ENCODE results near the gene CCDC112. TPM values are rescaled to one million over a fixed set of nuclear protein-coding genes. Genes with fewer than 3 reads are reported as not detected.

Gene CCDC112
- total and polyA plus RNA-seq, 2 donors (not counting 3 experiments of a cell fraction or from before 2014, with no cell fraction given): 2.4 to 9.6 TPM

- H3K4me2 ChIP-seq (ENCODE audit: insufficient read depth, low read length): no peak overlapping the region
- H2AFZ ChIP-seq (ENCODE audit: low read depth, low read length): no peak overlapping the region
- H3K9me3 ChIP-seq (replicated peaks; ENCODE audit: control insufficient read depth, insufficient read depth, low read length): no peaks in the 10 kb centered on the region
- no peaks in the 10 kb centered on the region for H4K20me1 ChIP-seq (replicated peaks; ENCODE audit: control insufficient read depth, extremely low read depth, insufficient read depth, low read length)
- CTCF ChIA-PET: interaction anchor here (1.3 kb wide), 1 partner anchor 45 kb away, joined by 3 read pairs; no protein-coding TSS in a partner anchor
- BruUV-seq (replicated peaks): no TSS peak
- no peaks in the 10 kb centered on the region for H3K27me3 ChIP-seq (ENCODE audit: control insufficient read depth in 2 of 2, insufficient read depth in 2 of 2, low read length in 2 of 2)
- H3K9ac ChIP-seq (replicated peaks; ENCODE audit: extremely low read depth, insufficient read depth, low read length): no peak overlapping the region
- no peak for TF ChIP-seq MYC (IDR thresholded peaks at IDR 0.05; ENCODE audit: low read depth, low read length)
- no peak for TF ChIP-seq POLR2AphosphoS5 (IDR thresholded peaks at IDR 0.05; ENCODE audit: insufficient read depth, low read depth, low read length)
- TF ChIP-seq, protein P1, sequence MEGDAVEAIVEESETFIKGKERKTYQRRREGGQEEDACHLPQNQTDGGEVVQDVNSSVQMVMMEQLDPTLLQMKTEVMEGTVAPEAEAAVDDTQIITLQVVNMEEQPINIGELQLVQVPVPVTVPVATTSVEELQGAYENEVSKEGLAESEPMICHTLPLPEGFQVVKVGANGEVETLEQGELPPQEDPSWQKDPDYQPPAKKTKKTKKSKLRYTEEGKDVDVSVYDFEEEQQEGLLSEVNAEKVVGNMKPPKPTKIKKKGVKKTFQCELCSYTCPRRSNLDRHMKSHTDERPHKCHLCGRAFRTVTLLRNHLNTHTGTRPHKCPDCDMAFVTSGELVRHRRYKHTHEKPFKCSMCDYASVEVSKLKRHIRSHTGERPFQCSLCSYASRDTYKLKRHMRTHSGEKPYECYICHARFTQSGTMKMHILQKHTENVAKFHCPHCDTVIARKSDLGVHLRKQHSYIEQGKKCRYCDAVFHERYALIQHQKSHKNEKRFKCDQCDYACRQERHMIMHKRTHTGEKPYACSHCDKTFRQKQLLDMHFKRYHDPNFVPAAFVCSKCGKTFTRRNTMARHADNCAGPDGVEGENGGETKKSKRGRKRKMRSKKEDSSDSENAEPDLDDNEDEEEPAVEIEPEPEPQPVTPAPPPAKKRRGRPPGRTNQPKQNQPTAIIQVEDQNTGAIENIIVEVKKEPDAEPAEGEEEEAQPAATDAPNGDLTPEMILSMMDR (IDR thresholded peaks at IDR 0.05; ENCODE audit: extremely low read depth in 1 of 2, insufficient read depth in 1 of 2, low read depth in 1 of 2, low read length in 2 of 2): no peak
- no peak for TF ChIP-seq EZH2 (IDR thresholded peaks at IDR 0.05; ENCODE audit: borderline replicate concordance, low read depth, low read length, severe bottlenecking)
- TF ChIP-seq POLR2A (IDR thresholded peaks at IDR 0.05; ENCODE audit: low read depth, low read length): no peak
- TF ChIP-seq JUN (IDR thresholded peaks at IDR 0.05; ENCODE audit: borderline replicate concordance, insufficient read depth, insufficient read length, low read depth): no peak
- TF ChIP-seq GATA2 (IDR thresholded peaks at IDR 0.05; ENCODE audit: insufficient read depth, insufficient read length, low read depth, low read length): no peak
- no peak for TF ChIP-seq FOS (IDR thresholded peaks at IDR 0.05; ENCODE audit: borderline replicate concordance, insufficient read depth, low read length)
- TF ChIP-seq, protein P2, sequence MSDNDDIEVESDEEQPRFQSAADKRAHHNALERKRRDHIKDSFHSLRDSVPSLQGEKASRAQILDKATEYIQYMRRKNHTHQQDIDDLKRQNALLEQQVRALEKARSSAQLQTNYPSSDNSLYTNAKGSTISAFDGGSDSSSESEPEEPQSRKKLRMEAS (IDR thresholded peaks at IDR 0.05; ENCODE audit: insufficient read depth, insufficient read length): no peak
- peaks cover 15% of the 10 kb centered on the region for H3K4me1 ChIP-seq (ENCODE audit: control insufficient read depth, extremely low read depth, insufficient read depth, low read length)
- H3K9me1 ChIP-seq (replicated peaks; ENCODE audit: control insufficient read depth, extremely low read depth, insufficient read depth, low read length): no peaks in the 10 kb centered on the region
- intact Hi-C loops (cut with micrococcal nuclease) (no loop called here), dilution Hi-C loops (cut with MboI; ENCODE audit: extremely low pct_ligation_motif_present, low sequenced_read_pairs) (no loop called here)
- DNase-seq (ENCODE audit: low read depth, low spot score): no peak
- no peak for FAIRE-seq
- peaks cover 28% of the 10 kb centered on the region for H3K79me2 ChIP-seq (ENCODE audit: control insufficient read depth, insufficient read depth, low read length)
- POLR2A ChIA-PET: no interaction called here
- no peak overlapping the region for H3K27ac ChIP-seq (ENCODE audit: insufficient read depth, low read depth, low read length)
- H3K36me3 ChIP-seq (ENCODE audit: control insufficient read depth in 2 of 2, extremely low read depth in 1 of 2, insufficient read depth in 2 of 2, low read length in 2 of 2): peaks cover 2 to 5% of the 10 kb centered on the region in 2 experiments
- H3K4me3 ChIP-seq (replicated peaks in 1 of 3; ENCODE audit: insufficient read depth in 1 of 3, low read depth in 1 of 3, low read length in 3 of 3): no peak overlapping the region
Measured at GRCh38 chr5:115264786-115265185, 31.7 kb downstream of the CCDC112 start.

All from endothelial cell of umbilical vein (primary cell).